Measurements from ENCODE around the gene PKHD1. TPM values are rescaled to one million over a fixed set of nuclear protein-coding genes. Genes with fewer than 3 reads are reported as not detected.

Gene PKHD1
- total RNA-seq, 1 experiment from 2014 or later = under 0.01 TPM

GRCh38 chr6:52117352-52117751 lies 29.9 kb upstream of the PKHD1 start:
- Histone ChIP-seq H3K27ac (no peak overlapping the region), H3K9me3 (replicated peaks) (no peaks in the 10 kb centered on the region)

GRCh38 chr6:52116605-52116948 lies 29.2 kb upstream of the PKHD1 start:
- Histone ChIP-seq H3K27me3 (replicated peaks) (no peaks in the 10 kb centered on the region), H3K9me3 (replicated peaks) (no peaks in the 10 kb centered on the region), H3K27ac (no peak overlapping the region), H3K36me3 (no peaks in the 10 kb centered on the region), H3K4me1 (replicated peaks) (no peaks in the 10 kb centered on the region), H3K4me3 (no peak overlapping the region)
- no peak for DNase-seq (ENCODE audit: low read depth in 1 of 2, low spot score in 2 of 2)

More at GRCh38 chr6:52117352-52117751, 29.9 kb upstream of the PKHD1 start:
- Histone ChIP-seq H3K4me3 (no peak overlapping the region), H3K36me3 (no peaks in the 10 kb centered on the region), H3K27me3 (replicated peaks) (no peaks in the 10 kb centered on the region), H3K4me1 (replicated peaks) (no peaks in the 10 kb centered on the region)
- DNase-seq (ENCODE audit: low read depth in 1 of 2, low spot score in 2 of 2) = no peak

GRCh38 chr6:52115891-52116604 lies 28.6 kb upstream of the PKHD1 start:
- Histone ChIP-seq H3K9me3 (replicated peaks) (no peaks in the 10 kb centered on the region), H3K4me1 (replicated peaks) (no peaks in the 10 kb centered on the region), H3K36me3 (no peaks in the 10 kb centered on the region), H3K27me3 (replicated peaks) (no peaks in the 10 kb centered on the region), H3K27ac (no peak overlapping the region), H3K4me3 (no peak overlapping the region)
- DNase-seq (ENCODE audit: low read depth in 1 of 2, low spot score in 2 of 2) = no peak

- DNase-seq (ENCODE audit: low read depth in 1 of 2, low spot score in 2 of 2) = no peak
- H3K27ac ChIP-seq = no peak overlapping the region
Observed at GRCh38 chr6:52115145-52115741, 27.8 kb upstream of the PKHD1 start.

GRCh38 chr6:52109171-52109571 lies 21.8 kb upstream of the PKHD1 start:
- Histone ChIP-seq H3K4me1 (replicated peaks) (no peaks in the 10 kb centered on the region), H3K27me3 (replicated peaks) (0 out of 2 replicates have a peak, but pooled peaks cover 9% of the 10 kb centered on the region), H3K4me3 (no peak overlapping the region), H3K36me3 (no peaks in the 10 kb centered on the region), H3K27ac (no peak overlapping the region), H3K9me3 (replicated peaks) (no peaks in the 10 kb centered on the region)
- no peak for DNase-seq (ENCODE audit: low read depth in 1 of 2, low spot score in 2 of 2)

More at GRCh38 chr6:52115145-52115741, 27.8 kb upstream of the PKHD1 start:
- H3K4me1 ChIP-seq (replicated peaks) = no peaks in the 10 kb centered on the region
- no peaks in the 10 kb centered on the region for H3K36me3 ChIP-seq
- no peaks in the 10 kb centered on the region for H3K27me3 ChIP-seq (replicated peaks)
- H3K9me3 ChIP-seq (replicated peaks) = no peaks in the 10 kb centered on the region
- H3K4me3 ChIP-seq = no peak overlapping the region

- H3K9me3 ChIP-seq (replicated peaks) = no peaks in the 10 kb centered on the region
- 0 out of 2 replicates have a peak, but pooled peaks cover 9% of the 10 kb centered on the region for H3K27me3 ChIP-seq (replicated peaks)
- DNase-seq (ENCODE audit: low read depth in 1 of 2, low spot score in 2 of 2) = no peak
- H3K4me3 ChIP-seq = no peak overlapping the region
- H3K27ac ChIP-seq = no peak overlapping the region
- no peaks in the 10 kb centered on the region for H3K4me1 ChIP-seq (replicated peaks)
- H3K36me3 ChIP-seq = no peaks in the 10 kb centered on the region
Observed at GRCh38 chr6:52108128-52108527, 20.7 kb upstream of the PKHD1 start.

- no peak overlapping the region for H3K27ac ChIP-seq
- H3K4me1 ChIP-seq (replicated peaks) = no peaks in the 10 kb centered on the region
- 0 out of 2 replicates have a peak, but pooled peaks cover 9% of the 10 kb centered on the region for H3K27me3 ChIP-seq (replicated peaks)
- H3K36me3 ChIP-seq = no peaks in the 10 kb centered on the region
- H3K9me3 ChIP-seq (replicated peaks) = no peaks in the 10 kb centered on the region
- no peak for DNase-seq (ENCODE audit: low read depth in 1 of 2, low spot score in 2 of 2)
- no peak overlapping the region for H3K4me3 ChIP-seq
Observed at GRCh38 chr6:52106994-52107393, 19.6 kb upstream of the PKHD1 start.

GRCh38 chr6:52104979-52105378 lies 17.6 kb upstream of the PKHD1 start:
- no peak overlapping the region for H3K4me3 ChIP-seq
- peaks cover 15% of the 10 kb centered on the region for H3K27me3 ChIP-seq (replicated peaks)
- no peak for DNase-seq (ENCODE audit: low read depth in 1 of 2, low spot score in 2 of 2)
- no peaks in the 10 kb centered on the region for H3K4me1 ChIP-seq (replicated peaks)
- H3K27ac ChIP-seq = no peak overlapping the region
- no peaks in the 10 kb centered on the region for H3K9me3 ChIP-seq (replicated peaks)
- no peaks in the 10 kb centered on the region for H3K36me3 ChIP-seq

GRCh38 chr6:52103623-52104022 lies 16.2 kb upstream of the PKHD1 start:
- H3K36me3 ChIP-seq = no peaks in the 10 kb centered on the region
- no peak for DNase-seq (ENCODE audit: low read depth in 1 of 2, low spot score in 2 of 2)
- no peaks in the 10 kb centered on the region for H3K4me1 ChIP-seq (replicated peaks)
- no peaks in the 10 kb centered on the region for H3K9me3 ChIP-seq (replicated peaks)
- H3K27me3 ChIP-seq (replicated peaks) = peaks cover 22% of the 10 kb centered on the region
- H3K4me3 ChIP-seq = no peak overlapping the region
- H3K27ac ChIP-seq = no peak overlapping the region

- H3K27me3 ChIP-seq (replicated peaks) = peaks cover 22% of the 10 kb centered on the region
- no peak overlapping the region for H3K4me3 ChIP-seq
- H3K27ac ChIP-seq = no peak overlapping the region
- DNase-seq (ENCODE audit: low read depth in 1 of 2, low spot score in 2 of 2) = no peak
- no peaks in the 10 kb centered on the region for H3K9me3 ChIP-seq (replicated peaks)
- no peaks in the 10 kb centered on the region for H3K36me3 ChIP-seq
- no peaks in the 10 kb centered on the region for H3K4me1 ChIP-seq (replicated peaks)
Observed at GRCh38 chr6:52102405-52102804, 15.0 kb upstream of the PKHD1 start.

- Histone ChIP-seq H3K4me1 (replicated peaks) (no peaks in the 10 kb centered on the region), H3K27ac (no peak overlapping the region; the same call in 1 of the 2 replicates), H3K9me3 (replicated peaks) (no peaks in the 10 kb centered on the region), H3K36me3 (no peaks in the 10 kb centered on the region), H3K4me3 (no peak overlapping the region), H3K27me3 (replicated peaks) (peaks cover 19% of the 10 kb centered on the region)
- DNase-seq (ENCODE audit: low read depth in 1 of 2, low spot score in 2 of 2) = no peak
Observed at GRCh38 chr6:52098721-52099120, 11.3 kb upstream of the PKHD1 start.

GRCh38 chr6:52089758-52090348 lies 2.4 kb upstream of the PKHD1 start:
- no peak for DNase-seq (ENCODE audit: low read depth in 1 of 2, low spot score in 2 of 2)
- Histone ChIP-seq H3K9me3 (replicated peaks) (no peaks in the 10 kb centered on the region), H3K4me3 (no peak overlapping the region), H3K4me1 (replicated peaks) (no peaks in the 10 kb centered on the region), H3K27ac (no peak overlapping the region), H3K27me3 (replicated peaks) (peaks cover 7% of the 10 kb centered on the region), H3K36me3 (no peaks in the 10 kb centered on the region)

GRCh38 chr6:52086741-52087140 lies 672 bp downstream of the PKHD1 start:
- no peak overlapping the region for H3K27ac ChIP-seq
- H3K4me3 ChIP-seq = no peak overlapping the region
- no peaks in the 10 kb centered on the region for H3K4me1 ChIP-seq (replicated peaks)
- peaks cover 7% of the 10 kb centered on the region for H3K27me3 ChIP-seq (replicated peaks)
- no peaks in the 10 kb centered on the region for H3K9me3 ChIP-seq (replicated peaks)
- no peak for DNase-seq (ENCODE audit: low read depth in 1 of 2, low spot score in 2 of 2)
- H3K36me3 ChIP-seq = no peaks in the 10 kb centered on the region

- Histone ChIP-seq H3K4me3 (no peak overlapping the region), H3K27me3 (replicated peaks) (no peaks in the 10 kb centered on the region), H3K27ac (no peak overlapping the region), H3K4me1 (replicated peaks) (no peaks in the 10 kb centered on the region), H3K9me3 (replicated peaks) (no peaks in the 10 kb centered on the region), H3K36me3 (no peaks in the 10 kb centered on the region)
- DNase-seq (ENCODE audit: low read depth in 1 of 2, low spot score in 2 of 2) = no peak
Observed at GRCh38 chr6:52081237-52081636, 6.2 kb downstream of the PKHD1 start.

All from SJSA1 (cell line).